Purkinje cell (primary cell): ENCODE results near the gene SAMD9. TPM values are rescaled to one million over a fixed set of nuclear protein-coding genes. Genes with fewer than 3 reads are reported as not detected.

Experiments used
- polyA plus RNA-seq: library from polyadenylated mRNA; unstranded; fragments of >200 nt; fragmentation: Nextera tagmentation; gene quantifications from 2 replicates; pipeline ENCODE4 v1.2.1, GENCODE V29; 2014

The SAMD9 gene
- 5.2 and 5.5 TPM in 2 replicates for polyA plus RNA-seq

DNA sequence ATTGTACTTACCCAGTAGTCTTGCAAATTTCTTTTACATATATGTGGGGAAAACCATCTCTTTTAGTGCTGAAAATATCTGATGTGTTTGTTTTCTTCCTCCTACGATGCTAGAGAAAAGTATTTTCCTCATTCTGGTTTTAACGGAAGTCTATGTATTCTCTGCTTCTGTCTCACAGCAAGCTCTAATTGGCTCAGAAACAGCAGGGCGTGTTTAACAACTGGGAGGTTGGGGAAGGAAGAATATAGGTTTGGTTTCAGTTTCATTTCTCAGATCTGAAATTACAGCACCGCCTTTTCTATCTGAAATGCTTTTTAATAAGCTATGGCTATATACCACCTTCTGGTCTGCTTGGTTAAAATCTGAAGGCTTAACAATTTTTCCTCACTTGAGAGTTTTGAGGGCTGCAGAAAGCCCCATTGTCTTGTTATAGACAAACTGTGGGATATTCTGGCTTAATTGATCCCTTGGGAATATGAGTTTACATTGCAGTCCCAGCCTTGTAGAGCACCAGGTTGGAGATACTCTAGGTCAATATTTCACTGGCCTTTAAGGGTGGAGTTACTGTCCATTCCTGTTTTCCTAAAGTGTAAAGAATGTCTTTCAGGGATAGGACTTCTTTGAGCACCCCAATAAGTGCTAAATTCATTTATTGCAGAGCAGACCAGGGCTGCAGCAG is at the start of gene SAMD9:
SAMD9 (minus strand) TSS at position 128 of the 679 bp plus-strand sequence. CDS start 11,882 bp downstream, outside the sequence.

DNA sequence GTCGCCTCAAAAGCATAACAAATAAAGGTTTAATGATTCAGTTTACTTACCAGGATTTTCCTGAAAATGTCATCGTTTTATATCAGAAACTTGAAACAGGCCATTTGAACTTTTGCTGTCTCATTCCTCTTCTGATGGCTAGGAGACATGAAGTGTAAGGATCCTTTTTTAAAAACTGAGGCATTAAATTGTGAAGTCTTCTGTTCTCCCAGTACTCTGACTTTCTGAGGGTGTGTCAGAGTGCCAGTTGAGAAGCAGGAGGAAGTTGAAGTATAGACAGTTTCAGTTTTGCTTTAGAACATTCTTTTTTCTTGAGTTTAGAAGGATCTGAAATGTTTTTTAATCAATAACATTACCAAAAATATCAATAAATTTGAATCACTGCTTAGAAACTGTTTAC is 30.4 kb upstream of the SAMD9 start, which contains the start of gene SAMD9L:
SAMD9L (minus strand) TSS at position 242 of the 400 bp plus-strand sequence. CDS start 12,414 bp downstream, outside the sequence.

Other genes starting within 250 kb of the SAMD9 start
- gene SAMD9L, start 30.4 kb upstream of the SAMD9 start, polyA plus RNA-seq: 4.4 and 9.2 TPM in 2 replicates
- gene HEPACAM2, start 108.5 kb upstream of the SAMD9 start, polyA plus RNA-seq: 0.76 TPM in 1 of 2 replicates, not detected in the other
- gene VPS50, start 114.4 kb upstream of the SAMD9 start, polyA plus RNA-seq: 41.3 and 68.4 TPM in 2 replicates